D721Med (cell line): ENCODE measurements around the gene GAGE12D.
"Not testable (repeated sequence)": the region's sequence is repeated elsewhere in the genome, so short reads cannot be mapped to it uniquely, and the experiment has no call there.

Experiments
- DNase-seq: peaks from one replicate; pipeline ENCODE4 v3.0.0; 2011; ENCODE audit warnings: low spot score; ENCODE audit not compliant: insufficient read length
- FAIRE-seq: peaks from 2 replicates; lab custom pipeline; 2011; peaks lifted over from hg19 to GRCh38; lab: Jason Lieb, UNC

GAGE12D gene

GRCh38 chrX:49541433-49541832 is at the start of gene GAGE12D:
TSS of gene GAGE12D (plus strand) at chrX:49541733. CDS start at chrX:49542888, 1,155 bp downstream.
- FAIRE-seq, DNase-seq: not testable (repeated sequence)

- not testable (repeated sequence) for FAIRE-seq, DNase-seq
Observed at GRCh38 chrX:49531877-49532276, 9.7 kb upstream of the GAGE12D start, which contains the start of gene GAGE12C. TSS of gene GAGE12C (plus strand) at chrX:49532177. CDS start at chrX:49533332, 1,155 bp downstream.

GRCh38 chrX:49550989-49551388 is 9.5 kb downstream of the GAGE12D start, which contains the start of gene GAGE12E:
TSS of gene GAGE12E (plus strand) at chrX:49551289. CDS start at chrX:49552444, 1,155 bp downstream.
- FAIRE-seq, DNase-seq: not testable (repeated sequence)

GRCh38 chrX:49560542-49560941 is 19.0 kb downstream of the GAGE12D start, which contains the start of gene GAGE12F:
TSS of gene GAGE12F (plus strand) at chrX:49560842. CDS start at chrX:49561997, 1,155 bp downstream.
- DNase-seq, FAIRE-seq: not testable (repeated sequence)

- FAIRE-seq = not testable (repeated sequence)
Observed at GRCh38 chrX:49568728-49569127, 27.2 kb downstream of the GAGE12D start.

GRCh38 chrX:49569152-49569551 is 27.6 kb downstream of the GAGE12D start:
- DNase-seq, FAIRE-seq: not testable (repeated sequence)

More at GRCh38 chrX:49568728-49569127, 27.2 kb downstream of the GAGE12D start:
- not testable (repeated sequence) for DNase-seq

GRCh38 chrX:49570100-49570499 is 28.6 kb downstream of the GAGE12D start, which contains the start of gene GAGE12G:
TSS of gene GAGE12G (plus strand) at chrX:49570400. CDS start at chrX:49571555, 1,155 bp downstream.
- not testable (repeated sequence) for DNase-seq, FAIRE-seq

GRCh38 chrX:49579649-49580048 is 38.1 kb downstream of the GAGE12D start, which contains the start of gene GAGE12H:
TSS of gene GAGE12H (plus strand) at chrX:49579949. CDS start at chrX:49581104, 1,155 bp downstream.
- not testable (repeated sequence) for DNase-seq, FAIRE-seq

- FAIRE-seq = not testable (repeated sequence)
Observed at GRCh38 chrX:49589196-49589595, 47.7 kb downstream of the GAGE12D start, which contains the start of gene GAGE2A. TSS of gene GAGE2A (plus strand) at chrX:49589496. CDS start at chrX:49590651, 1,155 bp downstream.

GRCh38 chrX:49589769-49590478 is 48.4 kb downstream of the GAGE12D start:
- not testable (repeated sequence) for FAIRE-seq

More at GRCh38 chrX:49589196-49589595, 47.7 kb downstream of the GAGE12D start, which contains the start of gene GAGE2A:
- DNase-seq = not testable (repeated sequence)

GRCh38 chrX:49590488-49590887 is 49.0 kb downstream of the GAGE12D start:
- FAIRE-seq, DNase-seq: not testable (repeated sequence)

More at GRCh38 chrX:49589769-49590478, 48.4 kb downstream of the GAGE12D start:
- DNase-seq = not testable (repeated sequence)
